ENCODE measurements around the gene MB21D2. TPM values are rescaled to one million over a fixed set of nuclear protein-coding genes. Genes with fewer than 3 reads are reported as not detected.

MB21D2 gene
- total RNA-seq, 1 donor from 2014 or later: 1.7 TPM

DNA sequence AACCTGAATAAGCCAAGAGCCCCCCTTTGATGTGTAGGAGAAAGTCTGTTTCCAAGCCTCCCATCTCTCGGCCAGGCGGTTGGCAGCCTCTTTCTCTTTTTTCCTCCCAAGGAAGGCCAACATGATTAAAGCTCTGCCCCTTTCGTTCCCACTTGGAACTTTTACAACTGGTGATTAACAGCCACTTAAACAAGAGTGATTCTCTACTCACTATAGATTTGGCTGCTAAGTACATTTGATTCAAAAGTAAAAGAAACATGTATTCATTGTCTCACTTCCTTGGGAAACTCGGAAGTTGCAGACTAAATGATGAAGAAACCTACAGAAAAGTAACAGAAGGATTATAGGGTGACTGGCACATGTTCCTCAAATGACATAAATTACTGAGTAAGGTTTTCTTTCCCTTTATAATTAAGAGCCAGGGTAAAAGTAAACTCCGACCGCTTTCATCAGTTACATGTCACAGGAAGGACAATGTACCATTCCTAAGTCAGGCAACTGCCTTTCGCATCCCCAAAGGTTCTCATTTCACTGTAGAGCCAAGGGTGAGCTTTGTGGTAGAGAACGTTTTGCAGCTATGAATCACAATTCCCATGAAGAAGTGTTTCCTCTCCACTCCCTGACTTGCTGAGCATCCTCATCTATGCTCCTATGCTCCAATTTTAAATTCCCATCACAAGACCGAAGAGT is 72.7 kb downstream of the MB21D2 start:
- DNase-seq (no peak), ATAC-seq (ENCODE audit: poor library complexity) (no peak)
- intact Hi-C loops (cut with DNase I): no loop called here

DNA sequence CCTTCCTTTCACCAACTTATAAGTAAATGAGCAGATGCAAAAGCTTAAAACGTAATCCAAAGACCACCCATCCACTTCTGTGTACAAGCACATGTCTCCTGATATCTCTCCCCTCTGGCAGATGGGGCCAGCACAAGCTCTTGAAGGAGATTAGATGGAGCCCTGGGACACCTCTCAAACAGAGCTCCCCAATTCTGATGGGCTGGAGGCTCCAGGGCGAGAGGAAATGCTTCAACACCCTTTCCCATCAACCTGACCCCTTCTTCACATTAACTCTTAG is 73.2 kb downstream of the MB21D2 start:
- DNase-seq (no peak), ATAC-seq (ENCODE audit: poor library complexity) (no peak)
- intact Hi-C loops (cut with DNase I): no loop called here

DNA sequence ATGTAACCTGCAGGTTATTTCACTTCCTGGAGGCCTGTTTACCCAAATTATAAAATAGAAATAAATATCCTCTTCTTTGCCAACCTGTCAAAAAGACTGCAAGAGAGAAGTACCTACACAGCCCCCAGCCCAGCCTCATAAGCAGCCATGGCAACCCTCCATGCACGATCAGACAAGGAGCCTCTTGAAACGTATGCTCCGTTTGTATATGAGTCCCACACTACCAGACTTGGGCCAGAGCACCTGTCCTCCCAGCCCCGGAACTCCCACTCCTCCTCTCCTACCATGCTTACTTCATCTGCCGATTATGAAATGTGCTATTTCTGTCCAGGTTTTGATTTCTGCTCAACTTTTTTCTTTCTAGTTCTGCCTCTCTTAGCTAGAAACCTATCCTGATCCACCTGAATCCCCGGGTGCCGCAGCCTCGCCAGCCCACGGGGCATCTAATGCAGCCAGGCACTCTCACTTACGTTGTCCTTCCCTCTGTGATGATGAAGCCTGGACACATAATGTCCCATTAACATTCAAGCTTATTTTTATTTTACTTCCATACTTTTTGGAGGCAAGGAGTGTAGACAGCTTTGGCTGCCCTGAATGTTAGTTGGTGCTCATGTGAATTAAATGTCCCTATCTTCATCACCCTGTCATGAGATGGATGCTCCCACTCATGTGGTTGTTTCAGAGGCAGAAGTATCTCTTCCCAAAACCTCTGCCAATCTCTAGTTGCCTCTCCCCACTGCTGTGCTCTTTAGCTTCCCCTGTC is 73.8 kb downstream of the MB21D2 start:
- ATAC-seq (ENCODE audit: poor library complexity) (no peak), DNase-seq (no peak)

DNA sequence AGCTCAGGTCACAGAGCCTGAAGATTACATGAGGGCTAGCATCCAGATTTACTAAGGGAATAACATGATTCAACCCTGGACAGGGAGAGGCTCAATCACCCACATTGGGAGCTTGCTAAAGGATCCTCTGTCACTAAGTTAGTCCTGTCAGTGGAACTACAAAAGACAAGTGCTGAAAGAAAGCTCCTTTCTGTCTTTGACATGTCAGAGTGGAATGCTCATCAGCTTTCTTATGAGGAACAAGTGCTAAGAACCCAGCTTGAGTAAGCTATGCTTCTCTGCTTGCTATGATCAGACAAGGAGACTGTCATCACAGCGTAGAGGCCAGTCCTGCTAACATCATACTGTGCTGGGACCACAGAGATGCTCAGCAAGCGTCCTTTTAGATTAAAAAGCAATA is 74.5 kb downstream of the MB21D2 start:
- intact Hi-C loops (cut with DNase I): no loop called here
- DNase-seq: no peak
- ATAC-seq (ENCODE audit: poor library complexity): no peak

More for the DNA sequence above, 73.8 kb downstream of the MB21D2 start:
- intact Hi-C loops (cut with DNase I): no loop called here

DNA sequence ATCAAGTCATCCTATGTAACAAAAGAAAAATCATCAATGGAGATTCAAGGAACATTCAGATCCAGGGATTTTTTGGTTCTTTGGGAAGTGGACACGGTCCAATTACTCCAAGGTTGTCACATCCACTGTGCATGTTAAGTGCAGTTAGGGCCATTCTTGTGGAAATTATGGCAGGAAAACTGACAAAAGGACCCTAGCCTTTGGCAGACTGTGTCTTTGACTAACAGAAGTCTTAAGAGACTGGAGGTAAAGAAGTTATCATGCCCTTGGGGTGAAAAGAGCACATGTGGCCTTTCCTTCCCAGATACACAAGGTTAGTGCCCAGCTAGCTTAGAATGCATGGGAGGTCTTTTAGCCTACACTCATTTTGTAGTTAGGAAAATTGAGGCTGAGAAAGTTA is 74.9 kb downstream of the MB21D2 start:
- DNase-seq (no peak), ATAC-seq (ENCODE audit: poor library complexity) (no peak)
- intact Hi-C loops (cut with DNase I): no loop called here

DNA sequence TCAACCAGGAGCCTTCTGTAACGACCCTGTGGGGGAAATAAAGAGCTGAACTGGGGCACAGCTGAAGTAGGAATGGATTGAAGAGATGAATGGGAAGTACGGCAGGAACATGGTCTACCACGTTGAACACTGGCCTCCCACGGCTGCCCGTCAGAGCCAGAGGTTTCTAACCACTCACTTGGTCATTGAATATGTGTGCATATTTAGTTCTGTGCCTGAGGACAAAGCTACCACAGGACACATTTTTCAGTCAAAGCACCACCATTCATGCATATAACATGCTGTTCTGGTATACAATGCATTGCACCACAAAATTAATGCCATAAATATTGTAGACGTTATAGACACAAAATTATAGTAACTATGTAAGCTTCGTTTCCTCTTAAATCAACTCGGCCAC is 75.5 kb downstream of the MB21D2 start:
- ATAC-seq (ENCODE audit: poor library complexity): no peak
- no peak for DNase-seq
- intact Hi-C loops (cut with DNase I): no loop called here

DNA sequence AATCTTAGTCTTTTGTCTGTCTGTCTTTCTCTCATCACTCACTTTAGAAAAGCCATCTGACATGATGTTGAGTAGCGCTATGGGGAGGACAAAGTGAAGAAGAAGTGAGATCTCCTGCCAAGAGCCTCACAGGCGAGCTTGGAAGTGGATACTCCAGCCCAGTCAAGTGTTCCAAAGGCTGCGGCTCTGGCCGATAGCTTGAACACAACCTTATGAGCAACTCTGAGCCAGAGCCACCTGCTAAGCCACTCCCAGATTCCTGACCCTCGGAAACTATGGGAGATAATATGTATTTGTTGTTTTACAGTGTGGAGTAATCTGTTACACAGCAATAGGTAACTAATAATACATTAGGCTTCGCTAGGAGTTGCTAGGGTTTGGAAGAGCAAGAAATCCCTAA is 76.2 kb downstream of the MB21D2 start:
- peak; percentile 58 for ATAC-seq (ENCODE audit: poor library complexity)
- intact Hi-C loops (cut with DNase I): no loop called here
- DNase-seq: no peak

DNA sequence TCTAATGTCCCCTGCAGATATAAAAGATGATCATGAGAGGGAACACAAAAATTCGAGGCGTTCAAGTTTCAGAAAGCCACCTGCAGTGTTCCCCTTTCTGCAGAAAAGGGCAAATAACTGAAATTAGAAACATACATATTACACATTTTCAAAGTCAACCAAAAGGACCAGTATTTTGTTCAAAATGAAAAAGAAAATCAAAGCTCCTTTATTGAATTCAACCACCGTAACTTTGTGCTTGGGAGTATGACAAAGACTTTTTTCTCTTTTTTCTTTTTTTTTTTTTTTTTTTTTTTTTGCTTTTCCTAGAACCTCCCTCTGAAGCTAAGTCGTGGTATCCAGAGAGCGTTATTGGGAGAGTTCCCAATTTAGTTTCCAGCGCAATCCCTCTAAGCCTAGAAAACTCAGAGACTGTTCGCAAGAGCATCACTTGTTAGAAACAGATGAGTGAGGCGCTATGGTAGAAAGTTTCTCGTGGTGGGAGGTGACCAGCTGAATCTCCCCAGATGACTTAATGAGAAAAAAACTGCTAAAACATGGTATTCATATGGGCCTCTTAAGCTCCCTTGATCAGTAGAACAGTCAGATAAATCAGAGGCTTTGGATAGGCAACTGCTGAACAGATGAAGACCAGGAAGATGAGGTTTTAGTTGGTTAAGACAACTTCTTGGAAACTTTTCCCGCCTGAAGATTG is 77.4 kb downstream of the MB21D2 start:
- no peak for ATAC-seq (ENCODE audit: poor library complexity)
- no peak for DNase-seq
- intact Hi-C loops (cut with DNase I): no loop called here

DNA sequence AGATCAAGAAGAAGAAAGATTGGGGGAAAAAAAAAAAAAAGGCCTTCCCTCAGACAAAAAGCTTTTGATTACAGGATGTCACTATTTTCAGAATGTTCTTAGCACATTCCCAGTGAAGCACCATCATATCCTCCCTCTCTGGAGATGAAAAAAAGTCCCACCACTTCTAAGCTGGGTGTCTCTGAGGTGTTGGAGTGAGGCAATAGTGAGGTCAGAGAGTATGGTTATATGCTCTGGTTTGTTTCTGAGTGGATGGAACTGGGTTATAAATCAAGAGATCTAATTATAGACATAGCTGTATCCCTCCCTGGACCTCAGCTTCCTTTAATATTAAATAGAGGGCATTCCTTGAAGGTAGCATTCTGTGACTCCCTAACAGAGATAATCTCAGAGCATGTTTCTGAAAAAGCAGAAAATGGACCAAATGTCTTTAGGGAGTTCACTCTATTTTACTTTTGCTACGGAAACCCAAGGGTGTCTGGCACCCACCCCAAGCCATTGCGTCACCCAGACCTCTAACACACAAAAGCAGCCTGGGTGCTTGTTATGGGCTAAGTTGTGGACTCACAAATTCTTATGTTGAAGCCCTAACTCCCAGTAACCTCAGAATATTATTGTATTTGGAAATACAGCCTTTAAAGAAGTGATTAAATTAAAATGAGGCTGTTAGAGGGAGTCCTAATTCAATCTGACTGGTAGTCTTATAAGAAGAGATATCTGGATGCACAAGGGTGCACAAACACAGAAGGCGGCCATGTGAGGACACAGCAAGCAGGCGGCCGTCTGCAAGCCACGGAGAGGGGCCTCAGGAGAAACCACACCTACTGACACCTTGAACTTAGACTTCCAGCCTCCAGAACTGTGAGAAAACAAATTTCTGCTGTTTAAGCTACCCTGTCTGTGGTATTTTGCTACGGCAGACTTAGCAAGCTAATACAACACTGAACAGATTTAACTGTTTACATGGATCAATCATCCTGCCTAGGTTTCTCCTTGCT is 81.5 kb downstream of the MB21D2 start:
- intact Hi-C loops (cut with DNase I): no loop called here
- ATAC-seq (ENCODE audit: poor library complexity): peak; percentile 66

DNA sequence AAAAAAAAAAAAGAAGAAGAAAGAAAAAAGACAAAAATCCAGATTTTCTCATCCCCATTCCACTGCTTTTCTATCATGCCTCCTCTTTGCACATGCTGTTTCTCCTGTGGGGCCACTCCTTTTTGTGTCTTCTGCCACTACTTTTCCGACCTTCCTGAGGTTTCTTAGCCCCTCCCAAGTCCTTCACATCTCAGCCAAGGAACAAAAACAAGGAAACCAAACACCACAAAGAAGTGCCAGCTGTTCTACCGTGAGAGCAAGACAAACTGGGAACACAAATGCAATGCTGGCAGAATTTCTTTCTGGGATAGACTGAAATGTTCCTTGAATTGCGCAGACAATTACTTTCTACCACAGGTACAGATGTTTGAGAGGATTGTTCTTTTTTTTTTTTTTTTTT is 83.2 kb downstream of the MB21D2 start:
- ATAC-seq (ENCODE audit: poor library complexity) (no peak), DNase-seq (no peak)
- intact Hi-C loops (cut with DNase I): no loop called here

More for the DNA sequence above, 81.5 kb downstream of the MB21D2 start:
- DNase-seq: peak; percentile 74

DNA sequence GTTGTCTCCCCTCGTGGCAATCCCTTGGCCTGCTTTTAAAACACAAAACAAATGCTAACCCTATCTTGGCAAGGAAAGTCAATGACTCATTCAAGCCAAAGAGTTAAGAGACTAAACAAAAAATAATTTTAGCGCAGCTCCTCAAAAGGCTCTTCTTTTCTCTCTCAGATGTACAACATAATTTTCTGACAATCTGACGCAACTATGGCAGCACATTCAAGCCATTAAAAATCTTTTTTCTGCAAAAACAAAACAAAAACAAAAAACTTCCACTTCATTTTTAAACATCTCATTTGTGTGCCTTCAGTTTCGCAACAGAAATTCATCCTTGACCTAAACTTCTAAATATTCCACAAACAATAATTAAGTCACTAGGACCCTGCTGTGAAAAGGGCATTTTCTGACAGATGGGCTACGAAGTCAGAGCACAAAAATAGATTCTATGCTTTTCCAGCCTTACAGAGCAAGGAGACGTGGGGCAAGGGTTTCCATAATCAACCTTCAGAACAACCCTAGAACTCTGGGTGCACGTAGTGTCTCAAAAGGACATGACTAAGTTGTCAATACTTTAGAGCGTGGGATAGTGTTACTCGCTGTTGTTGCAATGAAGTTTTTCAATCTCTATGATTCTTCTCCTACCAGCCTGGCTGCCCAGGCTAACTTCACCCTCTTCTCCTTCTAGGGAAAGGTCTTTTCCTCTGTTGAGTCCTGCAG is 84.3 kb downstream of the MB21D2 start:
- ATAC-seq (ENCODE audit: poor library complexity) (peak; percentile 50), DNase-seq (no peak)
- intact Hi-C loops (cut with DNase I): no loop called here

DNA sequence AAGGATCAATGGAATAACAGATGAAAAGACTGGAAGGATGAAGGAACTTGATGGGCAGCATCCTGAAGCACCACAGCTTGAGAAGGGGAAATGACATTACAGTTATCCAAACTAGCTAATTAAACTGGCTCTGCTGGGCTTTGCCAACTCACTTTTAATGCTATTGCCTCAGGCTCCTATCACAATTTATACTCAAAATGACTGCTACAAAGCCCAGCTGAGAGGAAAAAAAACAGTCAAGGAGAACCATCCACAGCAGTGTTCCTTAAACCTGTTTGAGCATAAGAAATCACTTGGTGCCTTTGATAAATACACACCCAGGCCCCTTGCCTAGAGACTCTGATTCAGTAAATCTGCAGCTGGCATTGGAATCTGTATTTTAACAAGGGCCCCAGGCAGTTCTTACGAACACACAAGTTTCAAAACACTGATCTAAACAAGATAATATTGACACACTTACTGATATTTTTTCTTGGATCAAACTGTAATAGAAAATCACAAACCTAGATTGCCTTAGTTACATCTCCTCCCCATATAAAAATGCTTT is 85.8 kb downstream of the MB21D2 start:
- intact Hi-C loops (cut with DNase I): no loop called here

DNA sequence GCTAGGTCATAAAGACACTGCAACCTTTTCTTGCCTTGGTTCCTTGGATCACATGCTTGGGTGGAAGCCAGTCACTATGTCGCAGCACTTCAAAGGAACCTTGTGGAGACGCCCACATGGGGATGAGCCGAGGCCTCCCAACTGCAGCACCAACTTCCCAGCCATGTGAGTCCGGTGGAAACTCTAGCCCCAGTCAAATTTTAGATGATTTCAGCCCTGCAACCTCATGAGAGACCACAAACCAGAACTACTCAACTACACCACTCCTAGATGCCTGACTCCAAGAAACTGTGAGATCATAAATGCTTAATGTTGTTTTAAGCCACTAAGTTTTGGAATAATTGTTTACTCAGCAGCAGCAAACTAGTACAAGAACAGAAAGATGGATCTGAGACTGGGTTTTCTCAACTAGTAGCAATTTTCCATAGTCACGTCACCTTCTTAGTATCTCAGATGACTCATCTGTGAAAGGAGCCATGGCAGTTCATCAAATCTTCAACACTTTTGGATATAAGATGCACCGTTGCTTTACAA is 86.5 kb downstream of the MB21D2 start:
- DNase-seq (no peak), ATAC-seq (ENCODE audit: poor library complexity) (no peak)
- intact Hi-C loops (cut with DNase I): no loop called here

More for the DNA sequence above, 85.8 kb downstream of the MB21D2 start:
- no peak for ATAC-seq (ENCODE audit: poor library complexity)
- no peak for DNase-seq

DNA sequence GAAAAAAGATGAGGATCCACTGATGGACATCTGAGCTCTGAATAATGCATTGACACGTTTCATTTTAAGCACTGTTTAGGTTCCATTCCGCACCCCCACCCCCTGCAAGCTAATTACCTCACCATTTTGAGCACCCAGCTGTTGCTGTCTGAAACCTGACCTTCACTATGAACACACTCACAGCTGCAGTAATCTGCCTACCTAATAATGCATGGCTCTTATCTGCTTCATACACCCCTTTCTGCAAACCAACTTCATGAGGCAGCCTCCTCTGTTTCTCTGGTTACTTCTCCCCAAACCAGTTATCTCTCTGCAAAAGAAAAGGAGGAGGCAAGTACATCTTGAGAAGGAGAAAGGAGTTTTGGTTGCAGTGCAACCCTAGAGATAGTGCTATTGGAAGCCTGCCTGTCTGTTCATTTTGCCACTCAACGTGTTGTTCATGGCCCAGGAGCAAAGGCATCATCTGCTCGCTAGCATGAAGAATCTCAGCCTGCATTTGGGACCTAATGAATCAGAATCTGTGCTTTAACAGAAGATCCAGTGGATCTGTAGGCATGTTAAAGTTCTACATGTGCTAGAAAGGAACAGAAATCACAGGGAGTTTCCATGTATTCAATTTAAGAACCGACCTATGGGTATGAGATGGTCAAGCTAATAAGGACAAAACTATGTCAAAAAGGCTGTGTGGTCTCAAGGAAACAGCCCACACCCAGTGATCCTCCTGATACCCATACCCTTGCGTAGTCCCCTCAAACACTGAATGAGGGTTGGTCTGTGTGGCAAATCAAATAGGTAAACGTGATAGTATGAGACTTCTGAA is 87.2 kb downstream of the MB21D2 start:
- no peak for DNase-seq
- ATAC-seq (ENCODE audit: poor library complexity): no peak
- intact Hi-C loops (cut with DNase I): no loop called here

DNA sequence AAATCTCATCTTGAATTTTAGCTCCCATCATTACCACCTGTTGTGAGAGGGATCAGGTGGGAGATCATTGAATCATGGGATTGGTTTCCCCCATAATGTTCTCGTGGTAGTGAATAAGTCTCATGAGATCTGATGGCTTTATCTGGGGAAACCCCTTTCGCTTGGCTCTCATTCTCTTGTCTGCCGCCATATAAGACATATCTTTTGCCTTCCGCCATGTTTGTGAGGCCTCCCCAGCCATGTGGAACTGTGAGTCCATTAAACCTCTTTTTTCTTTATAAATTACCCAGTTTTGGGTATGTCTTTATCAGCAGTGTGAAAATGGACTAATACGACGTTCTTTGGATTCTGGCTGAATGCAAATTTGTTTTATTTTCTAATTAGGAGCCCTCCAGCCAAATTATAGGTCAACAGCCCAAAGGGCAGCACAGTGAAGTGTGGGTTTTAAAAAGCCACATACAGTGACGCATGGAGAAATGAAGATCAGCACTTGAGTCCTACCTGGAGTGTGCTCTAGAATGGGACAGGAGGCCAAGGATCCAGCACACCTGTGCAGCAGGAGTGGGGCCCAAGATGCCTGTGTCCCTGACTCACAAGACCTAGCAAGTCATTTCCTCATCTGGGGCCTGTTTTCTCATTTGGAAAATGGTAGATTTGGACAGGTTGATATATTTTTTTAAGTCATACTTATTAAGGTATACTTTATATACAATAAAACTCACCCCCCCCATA is 89.6 kb downstream of the MB21D2 start:
- ATAC-seq (ENCODE audit: poor library complexity): no peak
- intact Hi-C loops (cut with DNase I): no loop called here
- DNase-seq: no peak

DNA sequence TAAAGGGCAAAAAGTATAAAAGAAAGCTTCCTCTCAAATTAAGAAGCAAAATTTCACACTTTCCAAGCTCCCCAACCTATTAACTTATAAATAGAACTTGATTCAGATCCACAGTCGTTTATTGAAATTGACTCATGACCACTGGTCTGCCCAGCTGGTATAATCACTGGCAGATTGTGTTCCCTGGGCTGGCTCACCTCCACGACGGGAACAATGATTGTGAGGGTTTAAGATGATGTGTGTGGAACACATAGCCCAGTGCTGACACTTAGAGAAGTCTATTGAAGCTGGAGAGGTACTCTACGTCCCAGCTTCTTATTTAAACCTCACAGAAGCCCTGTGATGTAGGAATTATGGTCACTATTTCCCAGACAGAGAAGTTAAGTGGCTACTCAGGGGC is 90.4 kb downstream of the MB21D2 start:
- intact Hi-C loops (cut with DNase I): no loop called here
- ATAC-seq (ENCODE audit: poor library complexity): peak; percentile 66
- no peak for DNase-seq

Data from Right ventricle myocardium superior (tissue), 1 donor.